Smooth muscle cell (in vitro differentiated cells): Measurements from ENCODE around the gene ABLIM3. TPM values are rescaled to one million over a fixed set of nuclear protein-coding genes. Genes with fewer than 3 reads are reported as not detected.

Experiments used
- DNase-seq: peaks from one replicate; lab custom pipeline; 2025; ENCODE audit not compliant: unreplicated experiment; lab: John Stamatoyannopoulos, UW
- H2AFZ ChIP-seq: fragments of 200-600 bp; sonication (generic); 2 replicates; pipeline ENCODE4 v1.6.0; 2016; ENCODE audit warnings: antibody characterized with exemption, low read depth, mild to moderate bottlenecking
- H3F3A ChIP-seq: fragments of 200-600 bp; sonication (generic); 2 replicates; pipeline ENCODE4 v1.6.0; 2017; ENCODE audit warnings: antibody characterized with exemption, low read depth
- H3K27ac ChIP-seq: fragments of 200-600 bp; sonication (generic); 2 replicates; pipeline ENCODE4 v1.5.1; 2016; ENCODE audit warnings: low read depth, mild to moderate bottlenecking
- H3K27me3 ChIP-seq: fragments of 200-600 bp; sonication (generic); 2 replicates; pipeline ENCODE4 v1.6.1; 2016; ENCODE audit warnings: low read depth, mild to moderate bottlenecking
- H3K36me3 ChIP-seq: fragments of 200-600 bp; sonication (generic); 2 replicates; pipeline ENCODE4 v1.5.1; 2016; ENCODE audit warnings: low read depth
- H3K4me1 ChIP-seq: fragments of 200-600 bp; sonication (generic); 2 replicates; pipeline ENCODE4 v1.5.1; 2016; ENCODE audit warnings: low read depth
- H3K4me2 ChIP-seq: fragments of 200-600 bp; sonication (generic); 2 replicates; pipeline ENCODE4 v1.6.0; 2016; ENCODE audit warnings: mild to moderate bottlenecking
- H3K4me3 ChIP-seq: fragments of 200-600 bp; sonication (generic); 2 replicates; pipeline ENCODE4 v1.5.1; 2016; ENCODE audit warnings: mild to moderate bottlenecking
- H3K79me2 ChIP-seq: fragments of 200-600 bp; sonication (generic); 2 replicates; pipeline ENCODE4 v1.6.0; 2016; ENCODE audit warnings: low read depth, mild to moderate bottlenecking
- H3K9ac ChIP-seq: fragments of 200-600 bp; sonication (generic); 2 replicates; pipeline ENCODE4 v1.6.0; 2016; ENCODE audit warnings: low read depth
- H3K9me3 ChIP-seq: fragments of 200-600 bp; sonication (generic); replicated peaks from 2 replicates; pipeline ENCODE4 v1.5.1; 2016; ENCODE audit warnings: low read depth
- H4K20me1 ChIP-seq: fragments of 200-600 bp; sonication (generic); 2 replicates; pipeline ENCODE4 v1.6.0; 2016; ENCODE audit warnings: low read depth
- WGBS: methylation state at CpG from one replicate; pipeline ENCODE4 v1.1.7; 2016; ENCODE audit warnings: low lambda C conversion rate; 5-methylcytosine and 5-hydroxymethylcytosine counted together
- polyA plus RNA-seq: library from polyadenylated mRNA; unstranded; fragments of >200 nt; fragmentation: Nextera tagmentation; extraction: Ambion mirVana; gene quantifications from 2 replicates; pipeline ENCODE4 v1.2.1, GENCODE V29; 2016
- total RNA-seq: library from RNA; depleted of rRNA; stranded (reverse); fragments of >200 nt; gene quantifications from 2 replicates; pipeline ENCODE4 v1.2.3, GENCODE V29; 2014
- TF ChIP-seq, protein P1 (sequence below): fragments of 200-600 bp; sonication (generic); IDR thresholded peaks from 2 replicates; pipeline ENCODE4 v1.5.1; 2017; ENCODE audit warnings: borderline replicate concordance, mild to moderate bottlenecking, antibody characterized with exemption; ENCODE audit not compliant: insufficient read depth, poor library complexity, severe bottlenecking

ABLIM3 gene
- total and polyA plus RNA-seq, 2 experiments from 2014 or later, result 2.6 to 6.8 TPM

DNA sequence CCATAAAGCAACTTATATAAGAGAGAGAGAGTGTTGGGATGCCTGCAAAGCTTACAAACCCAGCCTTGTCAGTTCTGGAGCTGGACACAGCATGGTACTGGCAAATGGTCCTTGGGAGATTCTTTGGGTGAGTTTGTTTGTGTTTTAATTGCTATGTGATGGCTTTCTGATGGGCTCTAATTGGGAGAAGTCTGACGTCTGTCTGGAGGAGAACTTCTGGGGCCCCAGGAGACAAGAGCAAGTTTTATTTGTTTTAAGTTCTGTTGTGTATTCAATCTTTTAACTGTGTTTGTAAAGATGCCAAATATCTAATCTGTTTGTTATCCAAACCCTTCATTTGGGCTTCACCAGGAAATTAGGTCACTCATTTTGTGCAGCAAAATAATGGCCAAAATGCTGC lies 80.0 kb downstream of the ABLIM3 start:
- Histone ChIP-seq H4K20me1 (no peaks in the 10 kb centered on the region), H3K4me3 (no peak overlapping the region)

DNA sequence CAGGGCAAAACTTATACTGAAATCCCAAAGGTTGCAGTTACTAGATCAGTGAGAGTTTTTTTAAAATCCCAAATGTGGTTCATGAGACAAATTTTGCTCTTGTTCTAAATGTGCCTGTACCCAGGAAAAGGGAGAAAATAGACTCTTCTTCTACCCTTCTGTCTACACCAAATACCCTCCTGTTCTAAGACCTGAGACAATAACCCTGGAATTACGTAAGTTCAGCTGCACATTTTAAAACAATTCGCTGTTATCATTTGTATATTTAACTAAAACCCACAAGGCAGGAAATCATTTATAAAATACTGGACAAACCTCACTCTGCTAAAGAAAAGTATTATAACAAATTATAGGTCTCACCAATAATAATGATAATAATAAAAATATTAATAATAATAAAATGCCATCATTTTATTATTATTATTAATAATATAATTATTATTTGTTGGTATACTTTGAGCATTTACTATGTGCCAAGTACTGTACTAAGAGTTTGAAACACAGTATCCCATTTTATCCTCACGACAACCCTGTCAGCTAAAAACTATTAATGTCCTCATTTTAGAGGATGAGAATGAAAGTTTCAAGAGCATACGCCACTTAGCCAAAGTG lies 80.5 kb downstream of the ABLIM3 start:
- no peak for DNase-seq
- H3K79me2 ChIP-seq, result no peaks in the 10 kb centered on the region
- no peaks in the 10 kb centered on the region for H3K27me3 ChIP-seq
- H3F3A ChIP-seq, result no peaks in the 10 kb centered on the region
- TF ChIP-seq, protein P1, sequence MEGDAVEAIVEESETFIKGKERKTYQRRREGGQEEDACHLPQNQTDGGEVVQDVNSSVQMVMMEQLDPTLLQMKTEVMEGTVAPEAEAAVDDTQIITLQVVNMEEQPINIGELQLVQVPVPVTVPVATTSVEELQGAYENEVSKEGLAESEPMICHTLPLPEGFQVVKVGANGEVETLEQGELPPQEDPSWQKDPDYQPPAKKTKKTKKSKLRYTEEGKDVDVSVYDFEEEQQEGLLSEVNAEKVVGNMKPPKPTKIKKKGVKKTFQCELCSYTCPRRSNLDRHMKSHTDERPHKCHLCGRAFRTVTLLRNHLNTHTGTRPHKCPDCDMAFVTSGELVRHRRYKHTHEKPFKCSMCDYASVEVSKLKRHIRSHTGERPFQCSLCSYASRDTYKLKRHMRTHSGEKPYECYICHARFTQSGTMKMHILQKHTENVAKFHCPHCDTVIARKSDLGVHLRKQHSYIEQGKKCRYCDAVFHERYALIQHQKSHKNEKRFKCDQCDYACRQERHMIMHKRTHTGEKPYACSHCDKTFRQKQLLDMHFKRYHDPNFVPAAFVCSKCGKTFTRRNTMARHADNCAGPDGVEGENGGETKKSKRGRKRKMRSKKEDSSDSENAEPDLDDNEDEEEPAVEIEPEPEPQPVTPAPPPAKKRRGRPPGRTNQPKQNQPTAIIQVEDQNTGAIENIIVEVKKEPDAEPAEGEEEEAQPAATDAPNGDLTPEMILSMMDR, result no peak
- no peaks in the 10 kb centered on the region for H4K20me1 ChIP-seq
- H3K4me2 ChIP-seq, result no peak overlapping the region
- H3K4me1 ChIP-seq, result no peaks in the 10 kb centered on the region
- no peaks in the 10 kb centered on the region for H3K36me3 ChIP-seq
- H2AFZ ChIP-seq, result no peak overlapping the region
- H3K4me3 ChIP-seq, result no peak overlapping the region
- no peak overlapping the region for H3K9ac ChIP-seq
- 96% methylated on average over 4 of the region's 4 CpGs for WGBS
- H3K9me3 ChIP-seq, result no peaks in the 10 kb centered on the region
- H3K27ac ChIP-seq, result no peak overlapping the region

More for the DNA sequence above, 80.0 kb downstream of the ABLIM3 start:
- H3K4me2 ChIP-seq, result no peak overlapping the region
- H3K36me3 ChIP-seq, result no peaks in the 10 kb centered on the region
- DNase-seq, result no peak
- H3K4me1 ChIP-seq, result no peaks in the 10 kb centered on the region
- WGBS, result 30% methylated on average over 1 of the region's 1 CpG
- no peaks in the 10 kb centered on the region for H3F3A ChIP-seq
- H3K9ac ChIP-seq, result no peak overlapping the region
- H3K79me2 ChIP-seq, result no peaks in the 10 kb centered on the region
- no peak overlapping the region for H3K27ac ChIP-seq
- H2AFZ ChIP-seq, result no peak overlapping the region
- TF ChIP-seq, protein P1, result no peak
- H3K27me3 ChIP-seq, result no peaks in the 10 kb centered on the region
- no peaks in the 10 kb centered on the region for H3K9me3 ChIP-seq

DNA sequence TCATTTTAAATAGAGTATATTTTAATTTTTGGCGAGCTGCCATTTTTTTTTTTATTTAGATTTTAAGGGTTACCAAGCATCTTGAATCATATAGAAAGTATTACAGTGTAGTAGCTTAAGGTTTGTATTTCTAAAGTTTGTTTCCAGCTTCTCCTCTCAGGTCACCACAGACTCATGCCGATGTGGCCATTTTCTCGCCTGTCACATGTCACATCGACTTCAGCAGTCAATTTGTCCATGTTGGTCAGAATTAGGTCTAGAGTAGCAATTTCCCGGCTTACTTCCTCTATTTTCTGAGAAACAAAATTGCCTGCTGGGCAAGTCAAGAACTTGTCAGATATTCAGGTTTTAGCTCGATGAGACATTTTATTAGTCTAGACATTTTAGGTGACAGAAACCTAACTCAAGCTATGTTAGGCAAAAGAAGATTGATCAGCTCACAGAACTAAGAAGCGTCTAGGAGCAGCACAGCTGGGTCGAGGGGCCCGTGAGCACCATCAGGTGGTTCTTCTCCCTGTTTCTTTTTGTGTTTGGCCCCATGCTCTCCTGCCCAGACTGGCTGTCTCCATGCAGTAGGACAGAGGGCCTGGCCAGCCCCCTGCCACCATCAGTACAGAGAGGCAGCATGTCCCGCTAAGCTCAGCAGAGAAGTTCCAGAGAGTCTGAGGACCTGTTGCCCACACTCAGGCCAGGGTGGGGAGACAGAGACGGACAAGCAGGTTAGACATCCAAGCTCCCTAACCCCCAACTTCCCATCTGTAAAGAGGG lies 82.0 kb downstream of the ABLIM3 start:
- DNase-seq, result no peak
- Histone ChIP-seq H3K4me1 (no peaks in the 10 kb centered on the region), H3K4me2 (no peak overlapping the region), H3K79me2 (no peaks in the 10 kb centered on the region), H2AFZ (no peak overlapping the region), H3K9ac (no peak overlapping the region), H3K27ac (no peak overlapping the region), H3K27me3 (no peaks in the 10 kb centered on the region), H3K4me3 (no peak overlapping the region), H3F3A (no peaks in the 10 kb centered on the region), H3K9me3 (no peaks in the 10 kb centered on the region), H4K20me1 (no peaks in the 10 kb centered on the region), H3K36me3 (no peaks in the 10 kb centered on the region)
- 92% methylated on average over 11 of the region's 11 CpGs for WGBS
- TF ChIP-seq, protein P1, result no peak
